GM21526 (cell line): ENCODE results near the gene MRPL1.
"Not testable (repeated sequence)": the region's sequence is repeated elsewhere in the genome, so short reads cannot be mapped to it uniquely, and the experiment has no call there.

Experiments
- ATAC-seq: cut with Tn5 transposase; IDR thresholded peaks from one replicate; pipeline ENCODE4 v1.9.1; 2021; ENCODE audit warnings: moderate library complexity; ENCODE audit not compliant: unreplicated experiment, low FRiP score

Gene MRPL1

DNA sequence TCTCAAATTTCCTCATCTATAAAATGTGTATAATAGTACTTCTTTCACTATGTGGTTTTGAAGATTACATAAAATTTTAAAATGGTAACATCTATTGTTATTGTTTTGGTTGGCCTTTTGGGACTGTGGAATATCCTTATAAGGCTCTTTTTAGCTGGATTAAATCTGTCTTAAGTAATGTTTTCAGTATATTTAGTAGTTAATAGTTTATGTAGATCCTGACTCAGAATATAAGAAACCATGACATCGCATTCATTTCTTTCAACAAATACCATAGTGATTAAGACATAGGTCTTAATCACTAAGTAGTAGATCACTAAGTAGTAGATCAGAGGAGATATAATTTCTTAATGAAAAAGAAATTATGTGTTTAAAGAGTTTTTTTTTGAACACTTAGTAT lies 48.5 kb downstream of the MRPL1 start:
- no peak for ATAC-seq

DNA sequence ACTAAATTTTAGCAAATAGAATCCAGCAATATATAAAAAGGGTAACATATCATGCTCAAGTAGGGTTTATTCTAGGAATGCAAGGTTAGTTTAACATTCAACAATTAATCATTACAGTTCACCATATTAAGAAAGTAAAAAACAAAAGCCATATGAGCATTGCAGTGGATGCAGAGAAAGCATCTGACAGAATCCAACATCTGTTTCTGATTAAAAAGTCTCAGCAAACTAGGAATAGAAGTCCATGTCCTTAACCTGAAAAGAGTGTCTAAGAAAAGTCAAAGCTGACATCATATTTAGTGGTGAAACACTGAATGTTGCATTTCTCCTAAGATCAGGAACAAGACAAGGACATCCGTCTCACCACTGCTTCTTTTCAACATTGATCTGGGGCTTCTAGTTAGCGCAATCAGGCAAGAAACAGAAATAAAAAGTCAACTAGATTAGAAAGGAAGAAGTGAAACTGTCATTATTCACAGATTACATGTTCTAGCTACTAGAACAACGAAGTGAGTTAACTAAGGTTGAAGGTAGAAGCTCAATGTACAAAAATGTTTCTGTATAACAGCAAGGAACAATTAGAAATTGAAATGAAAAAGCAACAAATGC lies 49.3 kb downstream of the MRPL1 start:
- ATAC-seq, result peak; percentile 83

DNA sequence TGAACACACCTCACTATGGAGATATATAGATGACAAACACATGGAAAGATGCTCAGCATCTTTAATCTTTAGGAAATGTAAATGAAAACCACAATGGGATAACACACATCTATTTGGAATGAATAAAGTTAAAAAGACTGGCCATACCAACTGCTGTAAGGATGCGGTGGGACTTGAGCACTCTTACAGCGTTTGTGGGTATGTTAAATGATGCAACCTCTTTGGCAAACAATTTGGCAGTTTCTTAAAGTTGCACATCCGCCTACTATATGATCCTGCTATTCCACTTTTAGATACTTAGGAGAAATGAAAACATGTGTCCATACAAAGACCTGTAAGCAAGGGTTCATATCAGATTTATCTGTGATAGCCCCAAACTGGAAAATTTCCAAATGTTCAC lies 50.7 kb downstream of the MRPL1 start:
- ATAC-seq, result no peak

DNA sequence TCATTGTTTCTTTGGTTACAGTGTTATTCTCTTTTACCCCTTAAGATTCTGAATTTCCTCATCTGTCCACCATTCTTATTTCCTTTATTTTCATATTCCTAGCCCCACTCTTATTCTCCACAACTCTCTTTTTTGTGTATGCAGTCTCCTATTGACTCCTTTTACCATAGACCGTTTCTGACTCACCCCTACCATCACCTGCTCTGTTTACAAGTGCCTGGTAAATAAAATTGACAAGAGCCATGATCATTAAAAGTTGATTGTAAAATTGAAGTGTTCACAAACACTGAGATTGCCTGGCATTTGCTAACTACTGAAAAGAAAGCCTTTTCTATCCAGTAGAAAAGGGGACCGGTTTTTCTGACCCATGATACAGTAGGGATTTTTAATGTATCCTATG lies 54.4 kb downstream of the MRPL1 start:
- no peak for ATAC-seq

DNA sequence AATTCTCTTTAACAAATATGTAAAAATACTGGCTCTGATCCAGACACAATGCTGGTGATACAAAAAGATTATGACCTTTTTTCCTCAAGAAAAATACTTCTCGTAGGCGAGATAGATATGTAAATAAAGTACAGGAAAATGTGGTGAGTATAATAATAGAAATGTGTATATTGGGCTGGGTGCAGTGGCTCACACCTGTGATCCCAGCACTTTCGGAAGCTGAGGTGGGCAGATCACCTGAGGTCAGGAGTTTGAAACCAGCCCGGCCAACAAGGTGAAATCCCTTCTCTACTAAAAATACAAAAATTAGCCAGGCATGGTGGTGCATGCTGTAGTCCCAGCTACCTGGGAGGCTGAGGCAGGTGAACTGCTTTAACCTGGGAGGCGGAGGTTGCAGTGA lies 55.0 kb downstream of the MRPL1 start:
- no peak for ATAC-seq

DNA sequence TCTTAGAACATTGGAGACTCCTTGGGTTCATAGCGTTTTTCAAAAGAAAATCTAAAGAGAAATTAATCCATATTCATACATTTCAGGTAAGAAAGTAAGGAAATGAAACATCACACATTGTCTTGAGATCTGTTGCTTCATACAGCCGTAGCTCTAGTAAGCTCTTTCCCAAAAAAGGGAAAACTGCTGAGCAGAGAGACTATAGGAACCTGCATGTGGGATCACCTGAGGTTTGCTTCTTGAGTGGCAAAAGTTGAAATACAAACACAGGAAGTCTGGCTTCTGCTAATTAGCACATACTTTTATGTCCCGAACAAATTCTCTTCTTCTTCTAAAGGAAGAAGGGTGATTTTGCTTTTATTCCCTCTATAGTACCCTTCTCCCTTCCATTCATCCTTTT lies 57.7 kb downstream of the MRPL1 start:
- no peak for ATAC-seq

DNA sequence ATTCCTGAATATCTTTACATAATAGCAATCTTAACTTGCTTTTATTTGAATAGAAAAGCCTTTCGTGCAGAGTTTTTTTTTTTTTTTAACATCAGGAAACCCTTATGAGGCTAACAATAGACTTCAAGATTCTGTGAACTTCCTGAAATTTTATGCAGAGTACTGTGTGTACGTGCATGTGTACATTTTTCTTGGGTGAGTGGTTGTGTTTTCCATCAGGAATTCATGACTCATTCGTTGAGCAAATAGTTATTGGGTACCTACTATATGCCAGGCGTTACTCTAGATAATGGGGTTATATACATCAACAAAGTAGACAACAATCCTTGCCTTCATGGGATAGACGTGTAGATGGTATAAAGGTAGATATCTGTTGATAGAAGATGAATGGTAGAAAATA lies 59.1 kb downstream of the MRPL1 start:
- ATAC-seq, result no peak

DNA sequence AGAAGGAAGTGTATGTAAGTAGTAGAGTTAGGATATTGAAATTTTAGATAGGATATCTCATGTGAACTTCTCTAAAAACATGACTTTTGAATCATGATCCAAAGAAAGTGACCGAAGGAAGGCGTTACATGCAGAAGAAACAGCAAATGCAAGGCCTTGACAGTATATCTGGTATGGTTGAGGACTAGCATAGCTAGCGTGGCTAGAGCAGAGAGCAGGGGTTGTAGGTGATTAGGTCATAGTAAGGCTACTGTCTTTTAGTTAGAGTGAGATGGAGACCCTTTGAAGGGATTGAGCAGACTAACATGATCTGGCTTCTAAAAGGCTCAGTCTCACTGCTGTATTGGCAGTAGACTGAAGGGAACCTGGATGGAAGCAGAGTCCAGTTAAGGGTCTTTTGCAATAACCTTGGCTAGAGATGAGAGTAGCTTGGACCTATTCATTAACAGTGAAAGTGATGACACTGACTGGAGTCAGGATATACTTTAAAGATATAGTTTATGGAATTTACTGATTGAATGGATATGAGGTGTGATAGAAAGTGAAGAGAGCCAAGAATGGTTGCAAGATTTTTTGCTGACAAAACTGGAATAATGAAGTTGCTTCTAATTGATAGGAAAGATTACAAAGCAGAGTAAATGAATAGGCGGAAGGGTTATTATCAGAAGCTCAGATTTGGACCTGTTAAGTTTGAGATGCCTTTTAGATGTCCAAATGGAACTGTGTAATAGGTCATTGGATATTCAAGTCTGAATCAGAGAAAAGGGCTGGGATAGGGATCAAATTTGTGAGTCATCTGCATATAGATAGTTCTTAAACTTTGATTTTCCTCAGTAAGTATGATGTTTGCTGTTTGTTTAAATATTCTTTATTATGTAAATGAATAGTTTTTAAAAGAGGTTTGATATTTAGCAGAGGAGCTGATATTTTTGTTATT lies 59.8 kb downstream of the MRPL1 start:
- no peak for ATAC-seq

DNA sequence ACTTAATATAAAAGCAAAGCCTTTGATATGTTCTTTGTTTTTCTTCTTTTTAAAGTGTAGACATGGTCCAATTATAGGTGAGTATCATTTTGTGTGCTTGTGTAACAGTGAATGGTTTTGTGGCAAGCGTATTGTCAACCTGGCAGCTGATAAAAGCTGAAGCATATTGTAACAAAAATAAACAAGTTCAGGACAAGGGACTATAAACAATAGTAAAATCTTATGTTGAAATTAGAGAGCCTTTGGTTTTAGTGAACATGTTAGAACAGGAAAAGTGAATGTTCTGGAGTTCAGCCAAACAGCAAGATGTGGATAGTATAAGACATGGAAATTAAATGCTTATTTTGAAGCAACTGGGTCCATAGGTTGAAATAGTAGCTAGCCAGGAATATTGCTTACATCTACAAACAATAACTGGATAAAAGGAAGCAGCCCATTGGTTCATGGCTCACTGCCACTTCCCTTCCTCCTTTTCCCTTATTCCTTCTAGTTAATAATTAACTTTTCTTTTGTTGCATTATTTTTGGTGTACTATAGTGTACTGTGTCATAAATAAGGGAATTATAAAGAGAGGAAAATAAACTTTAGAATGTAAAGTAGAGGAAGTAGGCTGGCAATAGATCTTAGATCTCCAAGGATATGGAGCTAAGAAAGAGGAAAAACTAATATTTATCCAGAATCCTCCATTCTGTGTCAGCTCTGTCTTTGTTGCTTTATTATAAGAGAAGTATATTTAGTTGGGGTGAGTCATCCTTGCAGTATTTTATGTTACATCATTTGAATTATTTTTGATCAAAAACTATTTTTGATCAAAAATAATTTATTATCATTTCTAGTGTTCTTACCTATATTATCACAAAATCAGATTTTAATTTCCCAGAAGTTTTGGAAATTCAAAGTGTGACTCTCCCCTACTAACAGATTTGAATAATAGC lies 65.6 kb downstream of the MRPL1 start:
- no peak for ATAC-seq

DNA sequence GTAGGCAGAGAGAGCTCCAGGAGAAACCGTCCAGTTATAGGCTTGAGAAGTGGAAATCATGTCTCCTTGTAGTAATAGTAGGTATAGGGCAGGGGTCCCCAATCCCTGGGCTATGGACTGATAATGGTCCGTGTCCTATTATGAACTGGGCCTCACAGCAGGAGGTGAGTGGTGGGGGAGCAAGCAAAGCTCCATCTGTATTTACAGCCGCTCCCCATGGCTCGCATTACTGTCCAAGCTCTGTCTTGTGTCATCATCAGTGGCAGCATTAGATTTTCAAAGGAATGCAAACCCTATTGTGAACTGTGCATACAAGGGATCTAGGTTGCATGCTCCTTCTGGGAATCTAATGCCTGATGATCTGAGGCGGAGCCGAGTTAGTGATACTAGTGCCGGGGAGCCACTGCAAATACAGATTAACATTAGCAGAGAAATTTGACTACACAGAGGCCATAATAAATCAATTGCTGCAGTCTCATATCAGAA lies 67.6 kb downstream of the MRPL1 start:
- no peak for ATAC-seq

DNA sequence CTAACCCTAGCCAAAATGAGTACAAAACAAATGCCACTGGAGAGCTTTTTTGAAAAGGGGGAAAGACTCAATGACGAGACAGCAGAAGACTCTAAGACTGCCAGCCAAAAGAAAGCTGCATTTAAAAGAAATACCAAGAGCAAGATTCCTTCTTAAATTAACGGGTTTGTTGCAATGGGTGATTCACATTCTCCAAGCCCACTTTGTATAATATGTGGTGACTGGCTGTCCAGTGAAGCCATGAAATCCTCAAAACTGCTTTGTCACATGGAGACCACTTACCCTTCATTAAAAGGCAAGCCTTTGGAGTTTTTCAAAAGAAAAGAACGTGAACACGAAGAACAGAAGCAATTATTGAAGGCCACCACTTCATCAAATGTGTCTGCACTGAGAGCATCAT lies 68.2 kb downstream of the MRPL1 start:
- ATAC-seq, result no peak

DNA sequence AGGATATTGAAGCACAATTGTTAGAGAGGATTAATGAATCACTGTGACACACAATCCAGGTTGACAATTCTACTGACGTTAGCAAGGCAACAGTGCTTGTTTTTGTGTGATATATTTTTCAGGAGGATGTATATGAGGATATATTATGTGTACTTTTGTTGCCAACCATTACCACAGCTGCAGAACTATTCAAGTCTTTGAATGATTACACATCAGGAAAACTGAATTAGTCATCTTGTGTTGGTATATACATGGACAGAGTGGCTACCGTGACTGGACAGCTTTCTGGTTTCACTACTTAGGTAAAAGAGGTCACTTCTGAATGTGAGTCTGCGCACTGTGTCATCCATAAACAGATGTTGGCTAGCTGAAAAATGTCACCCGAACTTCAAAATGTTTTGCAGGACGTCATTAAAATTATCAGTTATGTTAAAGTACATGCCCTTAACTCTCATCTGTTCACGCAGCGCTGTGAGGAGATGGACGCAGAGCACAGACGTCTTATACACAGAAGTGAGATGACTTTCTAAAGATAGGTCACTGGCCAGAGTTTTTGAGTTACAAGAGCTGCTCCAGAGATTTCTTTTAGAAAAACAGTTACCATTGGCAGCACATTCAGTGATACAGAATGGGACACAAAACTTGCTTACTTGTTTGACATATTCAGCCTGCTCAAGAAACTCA lies 69.0 kb downstream of the MRPL1 start:
- no peak for ATAC-seq

DNA sequence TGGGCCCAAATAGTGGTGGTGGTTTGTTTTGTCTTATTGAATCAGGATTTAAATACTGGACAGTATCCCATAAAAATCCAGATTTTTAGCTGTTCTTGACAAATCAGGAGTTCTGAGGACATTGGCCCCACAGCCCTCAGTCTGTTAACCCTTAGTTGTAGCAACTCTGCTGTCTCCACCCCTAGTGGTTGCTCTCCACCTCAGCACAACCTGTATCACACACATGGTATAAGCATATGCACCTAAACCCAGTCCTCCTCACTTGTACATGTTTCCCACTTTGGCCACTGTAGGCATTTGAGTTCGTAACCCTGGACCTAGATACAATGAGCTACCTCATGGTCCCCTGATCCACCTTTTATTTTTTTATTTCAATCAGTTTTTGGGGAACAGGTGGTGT lies 75.9 kb downstream of the MRPL1 start:
- no peak for ATAC-seq

DNA sequence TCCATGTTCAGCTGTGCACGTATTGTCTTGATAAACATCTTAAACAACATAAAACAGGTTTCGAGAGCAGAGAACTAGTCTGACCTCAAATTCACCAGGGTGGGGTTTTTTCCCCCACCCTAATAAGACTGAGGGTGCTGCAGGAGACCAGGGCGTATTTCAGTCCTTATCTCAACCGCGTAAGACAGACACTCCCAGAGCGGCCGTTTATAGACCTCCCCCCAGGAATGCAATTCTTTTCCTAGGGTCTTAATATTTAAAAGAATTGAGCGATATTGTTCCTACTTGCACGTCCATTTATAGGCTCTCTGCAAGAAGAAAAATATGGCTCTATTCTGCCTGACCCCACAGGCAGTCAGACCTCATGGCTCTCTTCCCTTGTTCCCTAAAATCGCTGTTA lies 83.3 kb downstream of the MRPL1 start:
- not testable (repeated sequence) for ATAC-seq

DNA sequence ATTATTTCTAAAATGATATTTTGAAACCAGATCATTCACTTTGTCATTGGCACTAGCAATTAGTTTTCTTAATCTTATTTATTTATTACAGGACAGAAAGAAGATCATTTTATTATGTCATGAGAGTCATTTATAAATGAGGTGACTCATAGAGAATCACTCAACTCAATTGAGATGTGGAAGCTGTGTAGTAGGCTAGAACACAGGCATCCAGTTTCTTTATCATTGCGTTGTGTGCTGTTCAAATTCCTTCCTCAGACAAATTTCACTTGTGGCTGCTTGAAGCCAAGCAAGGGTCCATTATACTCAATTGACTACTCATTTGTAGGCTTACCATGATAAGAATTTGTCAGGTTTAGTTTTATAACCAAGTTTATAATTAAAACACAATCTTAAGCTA lies 87.6 kb downstream of the MRPL1 start:
- no peak for ATAC-seq

DNA sequence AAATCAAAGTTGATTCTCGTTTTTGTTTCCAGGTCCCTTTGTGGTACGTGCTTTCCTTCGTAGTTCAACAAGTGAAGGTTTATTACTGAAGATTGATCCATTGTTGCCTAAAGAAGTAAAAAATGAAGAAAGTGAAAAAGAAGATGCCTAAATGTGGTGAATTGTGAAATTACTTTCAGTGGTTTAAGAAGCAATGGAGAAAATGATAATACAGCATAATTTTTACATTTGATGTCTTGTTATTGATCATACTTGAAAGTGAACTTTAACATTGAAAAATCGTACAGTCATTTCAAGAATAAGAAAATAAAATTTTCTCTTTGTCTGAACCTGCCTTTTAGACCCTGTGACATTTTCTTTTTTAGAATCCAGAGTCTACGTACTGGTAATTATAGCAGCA lies 89.8 kb downstream of the MRPL1 start:
- ATAC-seq, result no peak

DNA sequence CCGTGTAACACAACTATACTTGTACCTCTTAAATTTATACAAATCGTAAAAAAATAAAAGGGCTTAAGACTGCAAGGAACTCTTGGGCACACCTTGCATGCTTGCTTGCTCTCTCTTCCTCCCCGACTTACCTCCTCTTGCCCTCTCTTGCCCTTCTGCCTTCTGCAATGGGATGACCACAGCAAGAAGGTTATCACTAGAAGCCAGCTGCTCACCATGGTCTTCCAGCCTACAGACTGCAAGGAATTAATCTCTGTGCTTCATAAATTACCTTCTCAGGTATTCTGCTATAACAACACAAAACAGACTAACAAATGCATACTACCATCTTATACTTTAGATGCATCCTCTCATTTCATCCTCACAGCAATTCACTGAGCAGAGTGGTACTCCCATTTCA lies 92.1 kb downstream of the MRPL1 start:
- no peak for ATAC-seq

DNA sequence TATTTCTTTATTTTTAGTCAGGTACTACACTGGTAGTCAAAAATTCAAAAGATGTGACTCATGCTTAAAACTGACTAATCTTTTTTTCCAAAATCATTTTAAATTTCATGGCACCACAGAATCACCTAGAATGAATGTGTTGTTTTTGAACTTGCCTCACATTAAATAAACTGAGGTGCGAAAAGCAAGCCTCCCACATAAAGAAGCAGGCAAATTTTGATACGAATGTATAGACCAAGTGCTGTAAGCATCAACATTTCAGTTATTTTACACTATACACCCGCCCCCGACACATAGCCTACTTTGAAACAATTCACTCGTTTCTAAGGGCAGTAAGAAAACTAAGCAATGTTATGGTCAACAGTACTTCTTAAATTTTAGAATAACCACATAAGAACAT lies 94.3 kb downstream of the MRPL1 start:
- no peak for ATAC-seq

DNA sequence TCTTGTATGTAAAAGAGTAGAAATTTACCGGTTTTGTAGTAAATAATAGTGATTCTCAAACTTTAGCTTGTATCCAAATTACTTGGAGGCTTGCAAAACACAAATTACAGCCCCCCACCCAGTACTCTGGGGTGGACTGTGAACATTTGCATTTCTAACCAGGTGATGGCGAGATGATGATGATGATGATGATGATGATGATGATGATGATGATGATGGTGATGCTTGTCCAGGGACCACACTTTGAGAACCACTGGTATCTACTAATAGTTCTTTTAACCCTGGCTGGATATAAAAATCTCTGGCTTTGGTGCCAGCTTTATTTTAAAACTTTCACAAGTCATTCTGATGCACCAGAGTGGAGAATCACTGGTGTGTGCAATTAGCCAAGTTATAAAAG lies 96.3 kb downstream of the MRPL1 start:
- no peak for ATAC-seq

DNA sequence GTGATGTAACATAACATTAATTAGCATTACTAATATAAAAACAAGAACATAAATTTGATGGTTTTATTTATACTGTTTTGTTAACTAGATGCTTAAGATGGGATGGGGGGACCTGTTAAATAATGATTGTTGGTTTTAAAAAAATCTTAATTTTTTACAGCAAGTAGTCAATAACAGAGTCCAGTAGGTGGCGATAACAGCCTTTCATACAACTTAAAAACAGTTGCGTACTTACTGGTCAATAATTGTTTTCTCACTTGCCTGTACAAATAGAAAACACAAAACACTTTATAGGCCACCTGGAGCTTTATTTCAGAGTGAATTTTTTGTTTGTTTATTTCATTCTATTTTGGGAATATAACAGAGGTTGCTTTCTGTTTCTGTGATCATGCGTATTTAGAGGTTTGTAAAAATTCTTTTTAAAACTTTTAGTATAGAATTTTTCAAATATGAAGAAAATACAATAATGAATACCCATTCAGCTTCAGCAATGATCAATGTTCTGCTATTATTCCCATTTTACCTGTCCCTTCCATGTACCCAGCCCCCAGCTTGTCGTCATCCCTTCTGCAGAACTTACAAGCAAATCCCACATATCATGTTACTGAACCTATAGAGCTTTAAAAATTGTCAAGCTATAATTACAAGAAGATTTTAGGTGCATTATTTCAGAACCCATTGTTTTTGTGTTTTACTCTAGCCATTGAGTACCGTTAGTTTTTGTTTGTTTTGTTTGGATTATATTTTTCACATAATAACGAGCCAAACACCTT lies 97.1 kb downstream of the MRPL1 start:
- ATAC-seq, result no peak
